Activated naive CD8-positive, alpha-beta T cell treated with anti-CD3 and anti-CD28 coated beads, Interleukin-2, amount 50 U/mL, for 24 hours (primary cell): ENCODE results near the gene S100A2.

Experiments
- ATAC-seq: fragments of 150-1000 bp; cut with Tn5 transposase; one replicate; pipeline ENCODE4 v1.10.0; 2021
- DNase-seq: peaks from one replicate; pipeline ENCODE4 v3.0.0; 2021
- H3K27ac Mint-ChIP-seq: one replicate; pipeline ENCODE4 v1.8.0; 2021; ENCODE audit warnings: mild to moderate bottlenecking, mixed read lengths
- H3K27me3 Mint-ChIP-seq: one replicate; pipeline ENCODE4 v1.8.0; 2021; ENCODE audit warnings: mixed read lengths
- H3K36me3 Mint-ChIP-seq: one replicate; pipeline ENCODE4 v1.8.0; 2021; ENCODE audit warnings: low read depth, mixed read lengths
- H3K4me1 Mint-ChIP-seq: one replicate; pipeline ENCODE4 v1.8.0; 2021; ENCODE audit warnings: mixed read lengths
- H3K4me3 Mint-ChIP-seq: one replicate; pipeline ENCODE4 v1.8.0; 2021; ENCODE audit warnings: mild to moderate bottlenecking, moderate library complexity, mixed read lengths
- H3K9me3 Mint-ChIP-seq: one replicate; pipeline ENCODE4 v1.8.0; 2021; ENCODE audit warnings: mixed read lengths

The S100A2 gene

DNA sequence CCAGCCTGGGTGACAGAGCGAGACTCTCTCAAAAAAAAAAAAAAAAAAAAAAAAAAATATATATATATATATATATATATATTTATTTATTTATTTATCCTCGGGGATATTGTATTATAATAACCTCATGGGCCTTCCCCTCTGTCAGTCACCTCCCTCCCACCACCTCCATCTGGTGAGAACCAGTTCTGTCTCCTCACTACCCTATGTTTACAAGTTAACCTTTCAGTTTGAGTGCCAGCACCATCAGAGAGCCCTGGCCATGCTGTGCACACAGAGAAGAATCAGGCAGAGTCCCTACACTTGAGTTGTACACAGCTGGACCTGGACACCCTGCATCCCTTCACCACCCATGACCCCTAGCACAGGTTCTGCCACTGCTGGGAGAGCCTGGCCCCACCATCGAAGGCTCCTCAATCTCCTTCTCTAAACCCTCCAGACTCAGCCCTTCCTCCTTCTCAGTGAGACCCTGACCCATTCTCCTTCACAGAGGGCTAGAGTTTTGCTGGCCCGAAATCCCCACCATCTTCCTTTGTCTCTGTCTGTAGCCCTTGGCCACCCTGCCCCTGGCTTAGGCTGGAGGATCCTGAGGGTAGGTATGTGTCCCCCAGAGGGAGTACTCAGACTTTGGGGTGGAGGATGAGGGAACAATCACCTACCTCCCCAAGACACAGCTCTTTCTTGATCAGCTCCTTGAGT lies 26.1 kb downstream of the S100A2 start:
- no peak overlapping the region for H3K4me3 Mint-ChIP-seq
- H3K36me3 Mint-ChIP-seq, result peaks cover 12% of the 10 kb centered on the region
- no peaks in the 10 kb centered on the region for H3K9me3 Mint-ChIP-seq
- H3K4me1 Mint-ChIP-seq, result peaks cover 77% of the 10 kb centered on the region
- peak overlapping the region; percentile 83 for H3K27ac Mint-ChIP-seq
- DNase-seq, result no peak
- no peaks in the 10 kb centered on the region for H3K27me3 Mint-ChIP-seq
- ATAC-seq, result no peak

DNA sequence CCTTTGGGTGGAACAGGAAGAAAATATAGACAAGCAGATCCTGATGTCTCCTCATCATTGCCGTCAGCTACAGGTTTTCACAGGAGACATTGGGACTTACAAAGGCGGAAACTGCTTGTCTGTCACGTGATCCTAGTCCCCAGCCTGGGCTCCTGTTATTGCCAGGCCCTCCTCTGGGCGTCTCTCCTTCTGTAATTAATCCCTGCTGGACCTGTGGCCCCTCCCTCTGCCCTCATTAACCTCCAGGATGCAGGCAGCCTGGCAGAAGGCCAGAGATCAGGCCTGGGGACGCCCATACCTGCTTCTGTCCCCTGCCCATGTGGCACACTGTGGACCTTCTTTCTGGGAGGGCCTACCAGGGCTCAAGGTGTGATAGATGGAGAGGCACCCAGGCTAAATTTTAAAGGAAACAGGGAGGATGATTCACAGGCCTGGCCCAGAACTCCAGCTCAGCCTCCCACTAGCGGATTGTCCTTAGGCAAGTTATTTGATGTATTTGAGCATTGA lies 27.3 kb downstream of the S100A2 start:
- Mint-ChIP-seq H3K27me3 (no peaks in the 10 kb centered on the region), H3K4me1 (peaks cover 77% of the 10 kb centered on the region), H3K36me3 (peaks cover 8% of the 10 kb centered on the region), H3K27ac (peak overlapping the region; percentile 8), H3K9me3 (no peaks in the 10 kb centered on the region), H3K4me3 (no peak overlapping the region)
- DNase-seq, result no peak
- no peak for ATAC-seq

DNA sequence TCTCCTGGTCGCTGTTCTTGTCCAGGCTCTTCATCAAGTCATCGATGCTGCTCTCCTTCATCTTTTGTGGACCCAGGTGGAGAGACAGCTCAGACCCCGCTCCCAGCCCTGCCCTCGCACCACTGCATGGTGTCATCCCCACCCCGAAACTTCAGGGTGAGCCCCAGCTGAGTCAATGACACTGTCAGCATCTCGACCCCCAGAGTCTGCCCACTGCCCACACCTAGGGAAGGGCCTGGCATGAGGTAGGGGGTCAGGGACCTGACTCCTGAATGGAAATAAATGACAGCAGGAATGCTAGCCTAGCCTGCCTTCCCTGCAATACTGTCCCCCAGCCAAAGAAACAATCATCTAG lies 28.3 kb downstream of the S100A2 start:
- H3K4me1 Mint-ChIP-seq, result peaks cover 76% of the 10 kb centered on the region
- H3K27me3 Mint-ChIP-seq, result no peaks in the 10 kb centered on the region
- H3K27ac Mint-ChIP-seq, result peak overlapping the region; percentile 97
- DNase-seq (no peak), ATAC-seq (no peak)
- peaks cover 6% of the 10 kb centered on the region for H3K36me3 Mint-ChIP-seq
- H3K4me3 Mint-ChIP-seq, result no peak overlapping the region
- no peaks in the 10 kb centered on the region for H3K9me3 Mint-ChIP-seq

DNA sequence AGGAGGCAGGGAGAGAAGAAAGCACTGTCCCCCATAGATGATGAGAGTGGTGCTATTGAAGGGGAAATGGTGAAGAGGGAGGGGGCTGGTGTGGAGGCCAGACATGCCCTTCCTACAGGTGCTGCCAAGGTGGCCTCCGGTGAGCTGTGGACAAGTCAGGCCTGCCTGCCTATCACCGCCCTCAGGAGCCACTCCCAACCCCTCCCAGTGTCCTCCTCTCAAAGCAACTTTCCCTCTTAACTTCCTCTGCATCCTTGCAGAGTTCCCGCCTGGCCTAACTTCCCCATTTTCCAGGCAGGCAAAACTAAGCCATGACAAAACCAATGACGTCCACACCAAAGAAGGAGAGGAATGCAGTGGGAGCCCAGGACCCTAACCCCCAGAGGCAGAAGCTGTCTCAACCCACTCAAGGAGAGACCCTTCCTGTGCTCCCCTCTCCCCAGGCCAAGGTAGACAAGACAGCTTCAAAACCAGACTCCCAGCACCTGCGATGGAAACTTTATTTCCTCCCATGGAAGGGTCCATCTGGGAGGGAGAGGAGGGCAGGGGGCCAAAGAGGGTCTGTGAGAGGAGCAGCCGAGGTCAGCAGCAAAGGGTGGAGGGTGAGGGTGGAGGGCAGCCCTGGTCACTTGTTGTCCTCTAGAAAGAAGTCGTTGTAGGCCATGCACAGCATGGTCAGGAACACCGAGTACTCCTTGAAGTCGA lies 28.8 kb downstream of the S100A2 start:
- no peak for DNase-seq
- H3K27ac Mint-ChIP-seq, result peak overlapping the region; percentile 97
- ATAC-seq, result no peak
- H3K4me3 Mint-ChIP-seq, result peak overlapping the region; percentile 96
- peaks cover 6% of the 10 kb centered on the region for H3K36me3 Mint-ChIP-seq
- H3K9me3 Mint-ChIP-seq, result no peaks in the 10 kb centered on the region
- no peaks in the 10 kb centered on the region for H3K27me3 Mint-ChIP-seq
- peaks cover 76% of the 10 kb centered on the region for H3K4me1 Mint-ChIP-seq

DNA sequence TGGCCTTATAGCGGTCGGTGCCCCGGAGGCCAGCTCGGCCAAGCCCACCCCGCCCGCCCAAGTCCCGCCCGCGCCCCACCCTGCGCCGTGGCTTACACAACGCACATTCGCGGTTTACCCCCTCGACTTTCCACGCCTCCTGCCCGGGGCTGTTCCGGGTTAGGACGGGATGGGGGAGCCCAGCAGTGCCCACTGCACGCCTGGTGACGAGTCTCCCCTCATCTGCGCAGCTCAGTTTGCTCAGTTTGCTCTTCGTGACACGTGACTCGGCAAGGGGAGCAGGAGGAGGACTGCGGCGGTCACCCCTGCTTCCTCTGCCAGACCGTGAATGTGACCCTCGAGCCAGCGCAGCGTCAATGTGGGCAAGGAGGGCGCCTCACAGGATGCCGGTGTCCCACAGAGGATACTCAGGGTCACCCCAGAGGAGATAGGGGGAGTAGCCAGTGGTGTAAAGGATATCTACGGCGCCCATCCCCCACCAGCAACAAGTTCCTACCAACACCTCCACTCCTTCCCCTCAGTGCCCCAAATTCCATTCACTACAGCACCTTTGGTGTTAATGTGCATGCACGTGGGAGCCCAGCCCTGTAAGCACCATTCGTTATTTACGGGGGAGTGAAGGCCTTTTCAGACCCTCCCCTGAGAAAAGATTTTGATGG lies 29.5 kb downstream of the S100A2 start:
- ATAC-seq (peak; percentile 73), DNase-seq (peak; percentile 82)
- H3K9me3 Mint-ChIP-seq, result no peaks in the 10 kb centered on the region
- peak overlapping the region; percentile 97 for H3K27ac Mint-ChIP-seq
- H3K36me3 Mint-ChIP-seq, result peaks cover 6% of the 10 kb centered on the region
- H3K4me3 Mint-ChIP-seq, result peak overlapping the region; percentile 96
- H3K4me1 Mint-ChIP-seq, result peaks cover 76% of the 10 kb centered on the region
- H3K27me3 Mint-ChIP-seq, result no peaks in the 10 kb centered on the region

DNA sequence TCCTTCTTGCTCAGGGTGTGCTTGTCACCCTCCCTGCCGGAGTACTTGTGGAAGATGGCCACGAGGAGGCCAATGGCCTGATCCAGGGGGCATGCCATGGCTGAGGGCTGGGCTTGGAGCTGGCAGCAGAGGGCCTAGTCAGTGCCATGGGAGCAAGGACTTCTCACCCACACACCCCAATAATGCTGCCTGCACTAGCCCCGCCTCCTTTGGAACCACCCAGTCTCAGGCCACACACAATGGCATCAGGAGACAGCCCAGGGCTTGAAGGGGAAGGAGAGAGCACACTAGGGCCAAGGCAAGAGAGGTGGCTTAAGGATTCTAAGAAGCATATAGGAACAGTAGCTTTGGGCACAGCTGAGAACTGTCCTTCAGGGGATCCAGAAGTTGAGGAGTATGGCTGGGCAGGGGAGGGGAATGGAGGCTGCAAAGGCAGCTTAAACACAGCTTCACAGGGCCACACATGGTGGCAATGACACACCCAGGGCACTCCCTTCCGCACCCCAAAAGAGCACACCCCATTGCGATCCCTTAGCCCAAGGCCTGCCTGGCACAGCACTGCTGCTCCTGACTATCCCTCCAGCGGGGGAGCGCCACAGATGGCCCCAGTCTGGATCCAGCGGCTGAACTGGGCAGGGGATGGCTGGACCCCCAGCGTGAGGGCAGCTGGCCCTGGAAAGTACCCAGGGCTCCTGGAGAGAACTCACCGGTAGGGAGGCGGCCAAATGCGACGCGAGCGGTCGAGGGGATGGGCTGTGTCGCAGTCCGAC lies 30.2 kb downstream of the S100A2 start, which contains the start of gene S100A6:
Gene S100A6 (minus strand): TSS at position 750 of the 770 bp plus-strand sequence. CDS start 652 bp downstream, at position 98.
- H3K27me3 Mint-ChIP-seq, result no peaks in the 10 kb centered on the region
- DNase-seq, result peak; percentile 48
- ATAC-seq, result peak; percentile 26

DNA sequence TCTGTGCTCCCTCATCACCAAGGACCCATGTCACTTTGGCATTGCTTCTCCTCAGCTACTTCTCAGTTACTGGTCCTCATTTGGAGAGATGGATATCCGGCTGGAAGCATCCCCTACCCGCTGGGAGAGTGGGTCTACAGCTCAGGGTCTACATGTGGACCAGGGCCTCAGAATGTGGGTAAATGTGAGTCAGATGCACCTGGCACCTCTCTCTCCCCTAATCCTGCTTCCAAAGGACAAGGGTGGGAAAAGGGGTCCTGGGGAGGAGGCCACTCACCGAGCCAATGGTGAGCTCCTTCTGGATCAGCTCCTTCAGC lies 30.8 kb downstream of the S100A2 start:
- Mint-ChIP-seq H3K4me1 (peaks cover 72% of the 10 kb centered on the region), H3K36me3 (peaks cover 6% of the 10 kb centered on the region), H3K9me3 (no peaks in the 10 kb centered on the region), H3K27ac (peak overlapping the region; percentile 97), H3K27me3 (no peaks in the 10 kb centered on the region), H3K4me3 (peak overlapping the region; percentile 96)
- ATAC-seq (no peak), DNase-seq (no peak)

More for the DNA sequence above, 30.2 kb downstream of the S100A2 start, which contains the start of gene S100A6:
- no peaks in the 10 kb centered on the region for H3K9me3 Mint-ChIP-seq
- peak within 1 kb of the TSS; percentile 97 for H3K27ac Mint-ChIP-seq
- peak within 1 kb of the TSS; percentile 96 for H3K4me3 Mint-ChIP-seq
- H3K36me3 Mint-ChIP-seq, result peaks cover 6% of the 10 kb centered on the region
- H3K4me1 Mint-ChIP-seq, result peaks cover 75% of the 10 kb centered on the region

DNA sequence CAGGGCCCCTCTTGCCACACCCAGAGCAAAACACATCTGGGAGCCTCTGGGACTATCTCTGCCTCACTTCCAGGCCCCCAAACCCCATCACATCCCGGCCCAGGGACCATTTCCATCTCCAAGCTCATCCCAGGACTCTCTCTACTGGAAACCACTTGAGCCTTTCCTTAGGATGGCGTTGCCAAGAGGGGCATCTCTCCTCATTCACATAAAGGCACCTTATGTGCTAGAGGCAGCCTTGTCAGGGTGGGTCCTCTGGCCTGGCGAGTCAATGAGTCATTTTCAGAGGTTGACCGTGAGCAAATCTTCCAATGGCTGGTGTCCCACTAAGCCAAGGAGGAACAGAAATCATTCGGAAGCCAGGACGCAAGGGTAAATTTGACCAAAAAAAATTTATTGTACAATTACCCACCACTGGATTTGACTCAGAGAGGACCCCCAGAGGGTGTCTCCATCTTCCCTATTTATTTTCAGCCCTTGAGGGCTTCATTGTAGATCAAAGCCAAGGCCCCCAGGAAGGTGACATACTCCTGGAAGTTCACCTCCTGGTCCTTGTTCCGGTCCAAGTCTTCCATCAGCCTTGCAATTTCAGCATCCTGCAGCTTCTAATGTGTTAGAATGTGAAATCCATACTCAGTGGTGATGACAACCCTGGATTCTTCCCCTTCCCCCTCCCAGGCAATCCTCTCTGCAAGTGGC lies 31.3 kb downstream of the S100A2 start:
- Mint-ChIP-seq H3K27ac (peak overlapping the region; percentile 97), H3K9me3 (no peaks in the 10 kb centered on the region), H3K27me3 (no peaks in the 10 kb centered on the region), H3K36me3 (peaks cover 6% of the 10 kb centered on the region), H3K4me1 (peaks cover 67% of the 10 kb centered on the region), H3K4me3 (peak overlapping the region; percentile 96)
- ATAC-seq (no peak), DNase-seq (no peak)

DNA sequence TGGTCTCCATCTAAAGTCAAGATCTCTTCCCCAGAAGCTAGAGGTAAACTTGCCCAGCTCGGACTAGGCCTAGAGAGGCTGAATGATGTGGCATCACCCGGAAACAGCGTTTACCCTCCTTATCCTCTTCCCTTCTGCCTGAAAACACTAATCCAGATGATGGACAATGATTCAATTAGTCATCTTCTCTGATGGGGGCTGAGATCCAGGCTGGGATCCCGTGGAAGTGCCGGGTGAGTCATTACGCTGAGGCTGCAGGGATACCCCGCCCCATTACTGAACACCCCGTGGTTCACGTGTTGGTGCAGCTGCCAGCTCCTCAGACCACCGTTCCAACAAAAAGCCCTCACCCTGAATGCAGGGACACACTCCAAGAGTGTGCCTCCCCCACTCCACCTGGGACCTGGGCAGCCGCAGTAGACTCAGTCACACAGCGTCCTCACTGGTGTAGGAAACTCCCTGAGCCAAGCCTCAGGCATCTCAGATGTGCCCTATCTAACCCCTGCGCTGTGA lies 31.9 kb downstream of the S100A2 start:
- H3K36me3 Mint-ChIP-seq, result peaks cover 6% of the 10 kb centered on the region
- H3K4me3 Mint-ChIP-seq, result peak overlapping the region; percentile 96
- peak overlapping the region; percentile 97 for H3K27ac Mint-ChIP-seq
- H3K9me3 Mint-ChIP-seq, result no peaks in the 10 kb centered on the region
- H3K27me3 Mint-ChIP-seq, result no peaks in the 10 kb centered on the region
- H3K4me1 Mint-ChIP-seq, result peaks cover 64% of the 10 kb centered on the region
- DNase-seq, result no peak
- no peak for ATAC-seq

DNA sequence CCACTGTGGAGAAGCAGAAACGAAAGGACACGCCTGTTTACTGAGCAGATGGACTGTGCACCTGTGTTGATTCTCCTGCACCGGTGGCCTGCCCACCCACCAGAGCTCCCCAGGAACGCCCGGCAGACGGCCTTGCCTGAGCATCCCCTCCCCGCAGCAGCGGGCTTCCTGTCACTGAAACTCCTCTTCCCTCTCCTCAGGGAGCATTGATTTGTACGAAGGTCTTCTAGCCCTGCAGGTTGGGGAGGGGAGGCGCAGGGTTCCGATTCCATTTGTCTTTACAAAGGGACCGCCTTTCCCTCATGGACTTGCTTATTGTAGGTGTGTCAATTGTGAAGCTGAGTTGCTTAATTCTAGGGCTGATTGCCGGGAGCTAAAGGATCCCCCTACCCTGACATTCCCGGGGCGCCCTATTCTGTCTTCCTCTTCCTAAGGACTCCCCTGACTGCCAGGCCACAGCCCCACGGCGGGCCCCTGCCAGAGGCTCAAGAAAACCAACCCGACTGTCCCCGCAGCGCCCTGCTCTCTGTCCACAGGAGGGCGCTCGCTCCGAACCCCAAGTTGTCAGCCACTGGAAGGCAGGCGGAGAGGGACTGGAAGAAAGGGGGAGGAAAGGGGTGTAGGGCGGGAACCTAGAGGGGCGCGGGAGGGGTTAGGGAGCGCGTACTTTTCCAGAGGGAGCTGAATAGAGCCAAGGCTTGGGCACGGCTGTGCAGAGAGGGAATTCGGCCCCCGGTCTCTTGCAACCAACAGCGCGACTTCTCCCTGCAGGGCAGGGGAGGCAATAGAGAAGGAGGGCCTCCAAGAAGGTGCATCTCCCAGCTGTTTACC lies 32.7 kb downstream of the S100A2 start:
- Mint-ChIP-seq H3K27me3 (no peaks in the 10 kb centered on the region), H3K4me3 (peak overlapping the region; percentile 96), H3K36me3 (peaks cover 6% of the 10 kb centered on the region), H3K4me1 (peaks cover 63% of the 10 kb centered on the region), H3K27ac (peak overlapping the region; percentile 97), H3K9me3 (no peaks in the 10 kb centered on the region)
- ATAC-seq (peak; percentile 17), DNase-seq (peak; percentile 85)

DNA sequence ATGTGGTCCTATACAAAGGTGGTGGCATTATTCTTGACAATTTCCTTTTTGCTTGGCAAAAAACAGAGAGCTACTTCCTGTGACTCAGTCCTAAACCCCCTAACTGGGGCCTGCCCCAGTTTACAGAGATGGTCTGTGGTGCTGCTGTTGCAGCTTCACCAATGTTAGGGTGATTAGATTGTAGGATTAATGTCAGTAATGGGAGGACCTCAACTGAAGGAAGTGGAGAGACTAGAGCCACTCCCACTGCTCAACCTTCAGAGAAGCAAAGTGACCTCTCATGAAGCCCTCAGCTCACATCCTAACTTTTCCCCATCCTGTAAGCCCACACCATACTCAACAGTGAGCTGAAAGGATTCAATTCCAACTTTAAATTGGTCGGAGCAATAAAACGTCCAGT lies 33.5 kb downstream of the S100A2 start:
- peak overlapping the region; percentile 97 for H3K27ac Mint-ChIP-seq
- ATAC-seq, result peak; percentile 70
- H3K9me3 Mint-ChIP-seq, result no peaks in the 10 kb centered on the region
- peak overlapping the region; percentile 96 for H3K4me3 Mint-ChIP-seq
- DNase-seq, result no peak
- H3K4me1 Mint-ChIP-seq, result peaks cover 61% of the 10 kb centered on the region
- H3K27me3 Mint-ChIP-seq, result no peaks in the 10 kb centered on the region
- peaks cover 6% of the 10 kb centered on the region for H3K36me3 Mint-ChIP-seq

DNA sequence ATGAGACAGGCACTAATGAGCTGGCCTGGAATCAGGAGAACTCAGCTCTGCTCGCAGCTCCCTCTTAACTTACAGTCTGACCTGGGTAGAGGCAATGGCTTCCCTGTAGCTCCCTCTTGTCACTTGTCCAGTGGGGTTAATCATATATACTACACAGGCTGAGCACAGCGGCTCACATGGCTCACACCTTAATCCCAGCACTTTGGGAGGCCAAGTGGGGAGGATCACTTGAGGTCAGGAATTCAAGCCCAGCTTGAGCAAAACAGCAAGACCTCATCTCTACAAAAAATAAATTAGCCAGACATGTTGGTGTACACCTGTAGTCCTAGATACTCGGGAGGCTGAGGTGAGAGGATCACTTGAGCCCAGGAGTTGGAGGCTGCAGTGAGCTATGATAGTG lies 34.0 kb downstream of the S100A2 start:
- H3K4me1 Mint-ChIP-seq, result peaks cover 57% of the 10 kb centered on the region
- DNase-seq, result no peak
- H3K27ac Mint-ChIP-seq, result peak overlapping the region; percentile 87
- no peaks in the 10 kb centered on the region for H3K9me3 Mint-ChIP-seq
- no peak overlapping the region for H3K4me3 Mint-ChIP-seq
- ATAC-seq, result no peak
- no peaks in the 10 kb centered on the region for H3K27me3 Mint-ChIP-seq
- H3K36me3 Mint-ChIP-seq, result peaks cover 6% of the 10 kb centered on the region

DNA sequence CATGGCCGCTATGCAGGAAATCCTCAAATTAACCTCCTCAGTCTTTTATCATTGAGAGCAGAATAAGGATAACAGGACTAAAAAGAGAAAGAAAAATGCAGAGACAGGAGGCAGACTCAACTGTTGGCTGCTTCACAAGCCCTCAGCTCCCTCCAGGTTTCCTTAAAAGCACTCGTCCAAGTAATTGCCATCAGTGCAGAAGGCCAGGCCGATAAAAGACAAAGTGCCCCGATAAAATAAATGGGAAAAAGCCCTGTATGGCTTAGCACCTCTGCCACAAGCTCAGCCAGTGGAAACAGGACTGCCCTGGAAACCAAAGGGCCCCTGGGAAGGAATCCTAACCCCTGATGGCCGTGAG lies 38.0 kb downstream of the S100A2 start:
- no peaks in the 10 kb centered on the region for H3K36me3 Mint-ChIP-seq
- DNase-seq (no peak), ATAC-seq (no peak)
- H3K27me3 Mint-ChIP-seq, result no peaks in the 10 kb centered on the region
- H3K4me3 Mint-ChIP-seq, result no peak overlapping the region
- no peaks in the 10 kb centered on the region for H3K9me3 Mint-ChIP-seq
- H3K27ac Mint-ChIP-seq, result no peak overlapping the region
- peaks cover 25% of the 10 kb centered on the region for H3K4me1 Mint-ChIP-seq
